Measurements from ENCODE around the gene IZUMO2.

DNA sequence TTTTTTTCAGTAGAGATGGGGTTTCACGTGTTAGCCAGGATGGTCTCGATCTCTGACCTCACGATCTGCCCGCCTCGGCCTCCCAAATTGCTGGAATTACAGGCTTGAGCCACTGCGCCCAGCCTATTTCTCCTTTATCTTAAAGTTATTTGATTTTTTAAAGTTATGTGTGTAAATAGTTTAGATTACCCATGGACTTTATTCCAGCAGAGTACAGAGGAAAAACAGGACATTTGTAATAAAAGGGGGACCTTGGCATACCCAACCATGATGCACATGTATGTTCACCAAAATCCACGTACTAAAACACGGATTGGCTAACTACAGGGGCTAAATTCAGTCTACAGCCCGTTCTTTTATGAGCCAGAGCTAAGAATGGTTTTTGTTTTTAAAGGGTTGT lies 13.7 kb upstream of the IZUMO2 start:
- TF ChIP-seq CEBPB (IDR thresholded peaks at IDR 0.05) (no peak), EGR1 (IDR thresholded peaks at IDR 0.05) (no peak), RAD21 (IDR thresholded peaks at IDR 0.05; ENCODE audit: low read depth) (no peak), TAF1 (IDR thresholded peaks at IDR 0.05; ENCODE audit: low read depth) (no peak), YY1 (IDR thresholded peaks at IDR 0.05; ENCODE audit: low read depth) (no peak), EP300 (IDR thresholded peaks at IDR 0.05; ENCODE audit: borderline replicate concordance) (no peak), TEAD4 (IDR thresholded peaks at IDR 0.05) (no peak)
- TF ChIP-seq, protein P1, sequence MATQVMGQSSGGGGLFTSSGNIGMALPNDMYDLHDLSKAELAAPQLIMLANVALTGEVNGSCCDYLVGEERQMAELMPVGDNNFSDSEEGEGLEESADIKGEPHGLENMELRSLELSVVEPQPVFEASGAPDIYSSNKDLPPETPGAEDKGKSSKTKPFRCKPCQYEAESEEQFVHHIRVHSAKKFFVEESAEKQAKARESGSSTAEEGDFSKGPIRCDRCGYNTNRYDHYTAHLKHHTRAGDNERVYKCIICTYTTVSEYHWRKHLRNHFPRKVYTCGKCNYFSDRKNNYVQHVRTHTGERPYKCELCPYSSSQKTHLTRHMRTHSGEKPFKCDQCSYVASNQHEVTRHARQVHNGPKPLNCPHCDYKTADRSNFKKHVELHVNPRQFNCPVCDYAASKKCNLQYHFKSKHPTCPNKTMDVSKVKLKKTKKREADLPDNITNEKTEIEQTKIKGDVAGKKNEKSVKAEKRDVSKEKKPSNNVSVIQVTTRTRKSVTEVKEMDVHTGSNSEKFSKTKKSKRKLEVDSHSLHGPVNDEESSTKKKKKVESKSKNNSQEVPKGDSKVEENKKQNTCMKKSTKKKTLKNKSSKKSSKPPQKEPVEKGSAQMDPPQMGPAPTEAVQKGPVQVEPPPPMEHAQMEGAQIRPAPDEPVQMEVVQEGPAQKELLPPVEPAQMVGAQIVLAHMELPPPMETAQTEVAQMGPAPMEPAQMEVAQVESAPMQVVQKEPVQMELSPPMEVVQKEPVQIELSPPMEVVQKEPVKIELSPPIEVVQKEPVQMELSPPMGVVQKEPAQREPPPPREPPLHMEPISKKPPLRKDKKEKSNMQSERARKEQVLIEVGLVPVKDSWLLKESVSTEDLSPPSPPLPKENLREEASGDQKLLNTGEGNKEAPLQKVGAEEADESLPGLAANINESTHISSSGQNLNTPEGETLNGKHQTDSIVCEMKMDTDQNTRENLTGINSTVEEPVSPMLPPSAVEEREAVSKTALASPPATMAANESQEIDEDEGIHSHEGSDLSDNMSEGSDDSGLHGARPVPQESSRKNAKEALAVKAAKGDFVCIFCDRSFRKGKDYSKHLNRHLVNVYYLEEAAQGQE (IDR thresholded peaks at IDR 0.05; ENCODE audit: low read depth): no peak
- TF ChIP-seq, protein P2, sequence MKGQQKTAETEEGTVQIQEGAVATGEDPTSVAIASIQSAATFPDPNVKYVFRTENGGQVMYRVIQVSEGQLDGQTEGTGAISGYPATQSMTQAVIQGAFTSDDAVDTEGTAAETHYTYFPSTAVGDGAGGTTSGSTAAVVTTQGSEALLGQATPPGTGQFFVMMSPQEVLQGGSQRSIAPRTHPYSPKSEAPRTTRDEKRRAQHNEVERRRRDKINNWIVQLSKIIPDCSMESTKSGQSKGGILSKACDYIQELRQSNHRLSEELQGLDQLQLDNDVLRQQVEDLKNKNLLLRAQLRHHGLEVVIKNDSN (IDR thresholded peaks at IDR 0.05): no peak
- TF ChIP-seq, protein P3, sequence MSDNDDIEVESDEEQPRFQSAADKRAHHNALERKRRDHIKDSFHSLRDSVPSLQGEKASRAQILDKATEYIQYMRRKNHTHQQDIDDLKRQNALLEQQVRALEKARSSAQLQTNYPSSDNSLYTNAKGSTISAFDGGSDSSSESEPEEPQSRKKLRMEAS (IDR thresholded peaks at IDR 0.05): no peak

Data from Ishikawa (cell line).